Stimulated activated CD8-positive, alpha-beta memory T cell treated with anti-CD3 and anti-CD28 coated beads, Interleukin-7, amount 100 ng/mL, for 48 hours (primary cell): ENCODE data around the gene CCSER1.
"Not testable (repeated sequence)": the region's sequence is repeated elsewhere in the genome, so short reads cannot be mapped to it uniquely, and the experiment has no call there.

Experiments used
- DNase-seq, 2 donors: peaks; one replicate each; pipeline ENCODE4 v3.0.0-alpha.2; 2020; ENCODE audit warnings: low read depth in 1 of 2; ENCODE audit errors: extremely low read depth in 1 of 2

CCSER1 gene

DNA sequence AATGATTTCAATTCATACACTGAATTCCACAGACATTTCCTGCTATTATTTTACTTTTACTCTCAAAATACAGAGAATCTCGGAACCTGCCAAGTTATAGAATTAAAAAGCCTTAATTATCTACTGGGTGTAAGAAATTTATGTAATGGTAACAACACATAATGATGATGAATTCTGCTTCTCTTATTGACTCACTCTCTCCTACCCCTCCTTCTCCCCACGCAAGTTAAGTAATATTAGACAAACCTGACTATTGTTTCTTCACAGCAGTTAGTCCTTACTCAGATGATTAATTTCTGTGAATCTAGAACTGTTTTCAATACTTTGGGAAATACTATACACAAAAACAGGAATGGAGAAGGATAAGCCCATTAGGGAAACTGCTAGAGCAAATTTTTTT lies 762.0 kb downstream of the CCSER1 start:
- no peak for DNase-seq

DNA sequence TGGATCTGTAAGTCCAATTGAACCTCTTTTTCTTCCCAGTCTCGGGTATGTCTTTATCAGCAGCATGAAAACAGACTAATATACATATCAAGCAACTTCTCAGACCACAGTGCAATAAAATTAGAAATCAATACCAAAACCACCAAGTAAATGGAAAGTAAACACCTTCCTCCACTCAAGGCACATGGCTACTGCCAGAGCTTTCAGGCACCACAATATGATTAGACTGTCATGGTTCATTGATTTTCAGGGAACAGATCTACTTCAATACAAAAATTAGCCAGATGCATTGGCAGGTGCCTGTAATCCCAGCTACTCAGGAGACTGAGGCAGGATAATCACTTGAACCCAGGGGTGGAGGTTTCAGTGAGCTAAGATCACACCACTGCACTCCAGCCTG lies 776.2 kb downstream of the CCSER1 start:
- not testable (repeated sequence) for DNase-seq

DNA sequence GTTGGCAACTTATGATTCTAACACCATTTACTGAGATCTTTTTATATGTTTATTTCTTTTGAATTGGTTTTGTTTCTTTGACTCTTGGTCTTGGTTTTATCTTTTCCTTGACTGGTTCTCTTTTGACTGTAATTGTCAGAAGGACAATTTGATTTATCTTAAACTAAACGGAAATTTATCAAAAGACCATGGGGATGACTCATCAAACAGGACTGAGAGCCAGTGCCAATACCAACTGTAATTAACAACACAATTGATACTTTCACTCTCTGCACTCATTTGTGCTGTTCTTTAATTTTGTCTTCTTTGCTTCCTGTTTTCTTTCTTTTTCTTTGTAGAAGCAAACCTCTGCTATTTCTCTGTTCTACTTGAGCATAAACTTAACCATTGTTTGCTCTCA lies 776.8 kb downstream of the CCSER1 start:
- DNase-seq = no peak

DNA sequence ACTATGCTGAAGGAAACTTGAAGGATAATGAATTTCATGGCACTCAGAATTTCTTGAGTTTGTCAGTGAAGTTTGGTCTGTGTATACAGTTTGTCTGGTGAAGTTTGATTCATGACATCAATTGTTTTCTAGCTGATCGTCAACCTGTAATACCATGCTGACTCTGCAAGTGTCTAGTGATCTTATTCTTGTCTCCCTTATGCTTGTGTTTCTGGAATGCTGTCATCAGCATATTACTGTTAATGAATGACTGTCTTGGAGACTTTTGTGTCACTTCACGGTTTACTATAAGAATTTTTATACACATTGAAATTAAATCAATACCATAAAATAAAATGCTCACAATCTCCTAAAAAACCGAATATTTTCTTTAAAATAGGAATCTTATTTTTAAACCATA lies 779.0 kb downstream of the CCSER1 start:
- DNase-seq = no peak

DNA sequence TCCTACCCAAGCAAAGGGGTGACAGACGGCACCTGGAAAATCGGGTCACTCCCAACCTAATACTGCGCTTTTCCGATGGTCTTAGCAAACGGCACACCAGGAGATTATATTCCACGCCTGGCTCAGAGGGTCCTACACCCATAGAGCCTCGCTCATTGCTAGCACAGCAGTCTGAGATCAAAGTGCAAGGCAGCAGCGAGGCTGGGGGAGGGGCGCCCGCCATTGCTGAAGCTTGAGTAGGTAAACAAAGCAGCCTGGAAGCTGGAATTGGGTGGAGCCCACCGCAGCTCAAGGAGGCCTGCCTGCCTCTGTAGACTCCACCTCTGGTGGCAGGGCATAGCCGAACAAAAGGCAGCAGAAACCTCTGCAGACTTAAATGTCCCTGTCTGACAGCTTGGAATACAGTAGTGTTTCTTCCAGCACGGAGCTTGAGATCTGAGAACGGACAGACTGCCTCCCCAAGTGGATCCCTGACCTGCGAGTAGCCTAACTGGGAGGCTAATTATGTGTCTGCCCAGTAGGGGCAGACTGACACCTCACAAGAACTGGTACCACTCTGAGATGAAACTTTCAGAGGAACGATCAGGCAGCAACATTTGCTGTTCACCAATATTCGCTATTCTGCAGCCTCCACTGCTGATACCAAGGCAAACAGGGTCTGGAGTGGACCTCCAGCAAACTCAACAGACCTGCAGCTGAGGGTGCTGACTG lies 784.7 kb downstream of the CCSER1 start:
- not testable (repeated sequence) for DNase-seq

DNA sequence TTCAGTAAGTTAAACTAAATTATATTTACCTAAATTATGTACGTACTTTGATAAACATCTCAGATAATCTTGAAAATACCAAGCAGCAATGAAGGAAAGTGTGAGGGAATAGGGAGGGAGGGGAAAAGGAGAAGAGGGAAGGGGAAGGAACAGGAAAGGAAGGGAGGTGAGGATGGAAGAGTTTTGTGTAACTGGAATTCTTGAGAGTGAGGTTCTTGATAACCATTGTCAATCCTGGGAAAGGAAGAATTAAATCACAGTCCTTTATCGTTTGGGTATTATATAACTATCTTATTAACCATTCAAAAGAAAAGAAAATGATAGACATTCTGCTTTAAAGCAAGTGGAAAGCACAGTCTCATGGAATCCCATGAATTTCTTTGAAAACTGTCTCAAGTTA lies 795.0 kb downstream of the CCSER1 start:
- no peak for DNase-seq

DNA sequence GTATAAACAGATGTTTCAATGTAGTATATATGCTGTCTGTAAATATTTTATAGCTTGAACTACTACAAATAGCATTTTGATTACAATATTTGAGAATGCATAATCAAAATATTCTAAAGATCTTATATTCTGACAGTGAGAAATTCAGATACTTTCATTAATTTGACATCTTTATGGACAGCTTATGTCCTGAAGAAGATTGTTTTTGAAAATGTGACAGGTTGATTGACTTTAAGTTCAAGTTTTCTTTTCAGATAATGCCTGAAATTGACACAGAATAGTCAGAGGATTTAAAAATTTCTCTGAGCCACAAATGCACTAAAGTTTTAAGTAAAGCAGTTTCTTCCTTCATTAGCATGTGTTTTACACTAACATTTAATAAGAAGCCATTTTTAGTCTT lies 799.8 kb downstream of the CCSER1 start:
- no peak for DNase-seq

DNA sequence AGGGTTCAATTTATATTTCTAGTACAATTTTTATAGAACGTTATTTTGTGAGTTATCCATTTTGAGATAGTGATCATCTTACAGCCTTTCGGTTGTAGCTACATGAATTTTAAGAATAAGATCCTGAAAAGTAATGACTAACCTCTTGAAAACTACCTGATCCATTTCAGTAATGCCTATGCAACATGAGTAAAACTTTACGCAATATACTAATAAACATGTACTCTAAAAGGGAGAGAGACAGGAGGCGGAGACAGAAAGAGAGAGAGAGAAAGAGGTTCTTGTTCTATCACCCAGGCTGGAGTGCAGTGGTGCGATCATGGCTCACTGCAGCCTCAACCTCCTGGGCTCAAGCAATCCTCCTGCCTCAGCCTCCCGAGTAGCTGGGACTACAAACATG lies 816.1 kb downstream of the CCSER1 start:
- DNase-seq = no peak

DNA sequence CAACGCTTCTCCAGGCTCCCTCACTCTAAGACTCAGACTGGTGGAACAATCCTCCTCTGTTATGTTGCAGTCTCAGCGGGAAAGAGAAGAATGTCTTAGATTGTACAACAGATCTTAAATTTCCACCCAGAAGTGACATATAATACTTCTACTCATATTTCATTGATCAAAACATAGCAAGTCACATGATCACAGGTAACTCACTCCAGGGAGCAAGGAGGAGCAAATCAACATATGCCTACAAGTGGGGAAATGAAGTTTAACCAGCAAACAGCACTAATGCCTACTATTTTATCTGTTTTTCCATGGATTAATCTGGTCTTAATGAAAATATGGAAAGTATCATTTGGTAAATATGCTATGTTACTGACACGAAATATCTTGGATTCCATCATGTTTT lies 819.8 kb downstream of the CCSER1 start:
- no peak for DNase-seq

DNA sequence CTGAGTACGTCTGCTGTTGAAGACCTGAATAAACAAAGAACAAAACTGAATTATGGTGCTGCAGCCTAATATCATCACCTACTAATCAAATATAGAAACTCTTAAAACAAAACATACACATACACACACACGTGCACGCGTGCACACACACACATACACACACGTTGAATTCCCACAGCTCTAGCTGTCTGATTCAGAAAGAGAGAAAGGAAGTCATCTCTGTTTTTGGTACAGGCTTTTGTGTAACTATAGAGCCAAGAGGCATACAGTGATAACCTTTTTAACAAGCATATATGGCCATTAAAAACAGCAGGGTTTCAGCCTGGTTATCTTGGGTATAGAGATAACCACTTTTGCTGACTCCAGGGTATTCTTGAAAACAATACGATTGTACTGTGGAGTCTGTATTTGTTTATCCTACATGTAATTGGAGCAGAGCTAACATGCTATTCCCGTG lies 823.2 kb downstream of the CCSER1 start:
- no peak for DNase-seq

DNA sequence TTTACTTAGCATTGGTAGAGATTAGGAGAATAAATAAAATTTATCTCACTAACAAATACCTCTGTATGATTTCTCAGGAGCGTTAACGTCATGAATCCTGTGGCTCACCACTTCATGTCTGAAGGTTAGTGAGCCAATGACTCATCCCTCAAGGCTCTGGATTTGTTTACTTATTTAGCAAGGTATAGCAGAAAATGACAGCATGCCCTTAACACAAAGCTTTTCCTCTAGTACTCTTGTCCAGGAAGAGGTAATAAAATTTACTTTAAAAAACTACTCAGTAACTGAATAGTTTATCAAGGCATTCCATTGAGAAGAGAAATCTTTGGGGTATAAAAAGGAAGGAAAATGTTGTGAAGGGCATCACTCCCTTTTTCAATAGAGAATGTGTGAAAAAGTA lies 823.8 kb downstream of the CCSER1 start:
- DNase-seq = no peak

DNA sequence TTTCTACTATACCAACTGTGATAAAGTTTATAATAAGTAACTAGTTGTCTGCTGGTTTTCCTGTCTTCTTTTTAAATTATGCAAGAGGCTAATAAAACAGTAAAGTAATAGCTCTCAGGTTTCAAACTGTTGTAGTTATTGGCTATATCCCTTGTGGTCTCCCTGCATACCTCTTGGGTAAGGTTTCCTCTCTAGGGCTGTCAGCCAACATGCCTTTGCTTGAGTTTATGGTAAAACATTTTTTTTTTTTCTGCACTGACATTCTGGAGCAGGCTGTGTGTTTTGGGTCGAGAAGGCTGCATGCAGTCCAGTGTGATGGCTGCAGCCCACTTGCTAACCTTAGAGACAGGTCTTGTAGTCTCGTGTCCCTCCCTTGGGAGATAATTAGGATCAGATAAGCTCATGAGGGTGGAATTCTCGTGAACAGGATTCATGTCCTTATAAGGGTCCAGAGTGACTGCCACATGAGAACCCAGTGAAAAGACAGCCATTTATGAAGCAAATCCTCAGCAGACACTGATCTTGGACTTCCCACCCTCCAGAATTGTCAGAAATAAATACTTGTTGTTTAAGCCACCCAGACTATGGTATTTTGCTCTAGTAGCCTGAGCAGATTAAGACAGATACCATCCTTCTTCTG lies 831.2 kb downstream of the CCSER1 start:
- no peak for DNase-seq

DNA sequence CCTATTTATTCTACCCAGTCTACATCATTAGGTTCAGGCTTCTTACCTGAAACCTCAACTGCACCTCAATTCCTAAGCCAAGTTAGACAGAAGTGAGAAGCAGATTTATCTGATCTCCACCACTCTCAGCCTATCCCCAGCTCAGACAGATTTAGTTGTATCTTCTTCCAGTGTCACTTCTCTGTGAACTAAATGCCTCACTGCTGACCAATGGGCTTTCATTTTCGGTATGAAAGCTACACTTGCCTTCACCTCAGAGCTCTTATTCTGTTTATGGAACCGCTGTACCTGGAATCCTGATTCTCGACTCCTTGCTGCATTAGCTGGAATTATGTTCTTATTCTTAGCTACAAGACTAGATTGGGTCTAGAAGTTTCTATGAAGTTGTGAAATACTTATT lies 833.2 kb downstream of the CCSER1 start:
- DNase-seq = no peak

DNA sequence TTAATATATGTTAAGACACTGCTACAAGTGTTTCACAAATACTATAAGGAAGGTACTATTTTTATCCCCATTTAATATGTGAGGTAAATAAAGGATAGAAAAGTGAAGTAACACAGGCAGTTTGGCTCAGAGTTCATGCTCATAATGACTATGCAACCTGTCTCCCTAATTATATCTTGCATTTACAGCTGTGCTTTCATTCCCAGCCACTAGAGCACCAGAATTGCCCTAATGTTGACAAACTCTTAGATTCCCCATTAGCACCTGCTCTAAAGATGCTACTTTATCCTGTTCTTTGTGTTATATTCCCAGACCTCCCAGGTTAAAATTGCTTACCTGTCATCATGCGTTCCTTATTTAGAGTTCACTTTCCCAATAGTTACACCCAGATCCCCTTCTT lies 833.6 kb downstream of the CCSER1 start:
- no peak for DNase-seq

DNA sequence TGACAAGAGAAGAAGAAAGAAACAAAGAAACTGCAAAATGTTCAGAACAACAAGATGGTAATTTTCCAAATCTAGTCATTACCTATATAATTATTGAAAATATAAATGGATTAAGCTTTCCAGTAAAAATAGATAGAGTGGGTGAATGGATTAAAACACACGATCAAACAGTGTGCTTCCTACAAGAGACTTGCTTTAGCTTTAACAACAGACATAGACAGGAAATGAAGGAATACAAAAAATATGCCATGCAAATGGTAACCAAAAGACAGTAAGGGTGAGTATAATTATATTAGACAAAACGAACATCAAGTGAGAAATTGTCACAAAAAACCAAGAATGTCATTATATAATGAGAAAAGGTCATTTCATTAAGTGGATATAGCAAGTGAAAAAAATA lies 842.8 kb downstream of the CCSER1 start:
- DNase-seq = no peak

DNA sequence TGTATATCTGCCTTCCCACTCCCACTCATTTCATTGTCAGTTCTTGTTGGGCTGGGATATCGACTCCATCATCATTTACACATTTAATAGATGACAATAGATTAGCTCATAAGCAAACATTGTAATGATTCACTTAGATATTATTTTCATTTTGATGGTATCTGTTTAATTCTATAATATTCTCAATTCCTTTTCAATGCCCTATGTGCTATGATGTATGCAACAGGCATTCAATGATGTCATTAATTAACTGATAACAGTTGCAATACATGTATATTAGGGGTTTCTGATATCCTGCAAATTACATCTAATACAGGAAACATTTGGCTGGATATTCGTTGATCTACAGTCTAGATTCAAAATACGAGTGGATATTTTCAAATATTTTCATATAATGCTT lies 850.5 kb downstream of the CCSER1 start:
- DNase-seq = no peak

DNA sequence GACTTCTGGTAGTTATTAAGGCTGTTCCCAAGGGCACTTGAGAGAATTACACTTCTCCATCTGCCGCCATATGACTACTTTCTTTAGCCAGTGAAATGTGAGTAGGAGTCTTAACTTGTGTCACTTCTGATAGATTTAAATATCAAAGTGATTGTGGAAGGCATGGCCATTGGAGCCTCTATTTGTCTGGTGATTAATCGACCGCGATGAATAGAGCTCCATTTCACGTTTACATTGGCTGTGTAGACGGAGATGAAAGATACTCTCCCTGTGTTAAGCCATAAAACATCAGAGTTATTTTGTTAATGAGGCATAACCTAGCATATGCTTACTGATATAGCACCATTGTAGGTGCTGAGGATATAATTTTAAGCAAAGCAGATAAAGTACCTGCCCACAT lies 852.4 kb downstream of the CCSER1 start:
- DNase-seq = no peak

DNA sequence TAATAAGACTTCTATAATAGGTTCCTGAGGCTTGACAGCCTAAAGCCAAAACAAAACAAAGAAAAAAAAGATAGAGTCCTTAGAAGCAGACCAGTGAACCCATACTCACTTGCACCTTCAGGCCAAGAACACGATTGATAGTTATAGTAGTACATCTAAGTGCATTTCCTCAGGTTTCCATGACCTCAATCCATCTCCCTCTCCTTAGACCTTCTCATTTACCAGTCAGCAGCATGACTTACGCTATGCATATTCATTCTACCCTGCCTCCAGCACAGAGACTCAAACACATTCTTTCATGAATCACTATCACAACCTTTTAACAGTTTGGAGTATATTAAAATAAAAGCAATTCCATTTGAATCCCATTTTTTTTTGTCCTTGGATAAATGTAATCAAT lies 855.6 kb downstream of the CCSER1 start:
- DNase-seq = no peak

DNA sequence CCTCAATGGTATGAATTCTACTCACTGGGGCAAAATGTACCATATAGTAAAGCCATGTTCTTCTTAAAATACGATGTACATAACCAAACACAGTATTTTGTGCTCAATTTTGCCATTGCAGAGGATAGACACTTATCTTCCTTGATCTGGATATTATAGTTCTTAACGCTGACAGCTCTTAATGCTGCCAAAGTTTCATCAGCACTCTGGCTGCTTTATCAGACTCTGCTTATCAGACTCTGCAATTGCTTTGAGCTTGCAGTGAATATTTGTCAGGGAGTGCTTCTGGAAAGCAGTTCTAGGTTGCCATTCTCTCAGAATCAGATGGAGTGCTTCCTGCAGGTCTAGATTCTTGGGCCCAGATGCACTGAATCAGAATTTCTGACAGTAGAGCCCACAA lies 863.1 kb downstream of the CCSER1 start:
- no peak for DNase-seq

DNA sequence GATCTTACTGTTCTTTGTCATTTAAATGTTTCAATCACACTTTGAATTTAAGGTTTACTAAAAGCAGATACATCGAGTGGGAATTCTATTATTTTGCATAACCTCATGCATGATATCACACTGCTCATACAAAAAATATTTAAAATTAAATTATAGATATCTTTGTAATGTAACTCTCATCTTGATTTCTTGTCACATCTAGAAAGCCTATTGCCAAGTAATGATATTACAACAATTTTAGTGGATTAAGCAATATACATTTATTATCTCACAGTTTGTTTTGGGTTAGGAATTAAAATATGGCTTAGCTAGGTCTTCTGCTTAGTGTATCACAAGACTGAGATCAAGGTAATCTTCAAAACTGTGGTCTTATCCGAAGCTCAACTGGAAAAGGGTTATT lies 865.0 kb downstream of the CCSER1 start:
- DNase-seq = no peak

DNA sequence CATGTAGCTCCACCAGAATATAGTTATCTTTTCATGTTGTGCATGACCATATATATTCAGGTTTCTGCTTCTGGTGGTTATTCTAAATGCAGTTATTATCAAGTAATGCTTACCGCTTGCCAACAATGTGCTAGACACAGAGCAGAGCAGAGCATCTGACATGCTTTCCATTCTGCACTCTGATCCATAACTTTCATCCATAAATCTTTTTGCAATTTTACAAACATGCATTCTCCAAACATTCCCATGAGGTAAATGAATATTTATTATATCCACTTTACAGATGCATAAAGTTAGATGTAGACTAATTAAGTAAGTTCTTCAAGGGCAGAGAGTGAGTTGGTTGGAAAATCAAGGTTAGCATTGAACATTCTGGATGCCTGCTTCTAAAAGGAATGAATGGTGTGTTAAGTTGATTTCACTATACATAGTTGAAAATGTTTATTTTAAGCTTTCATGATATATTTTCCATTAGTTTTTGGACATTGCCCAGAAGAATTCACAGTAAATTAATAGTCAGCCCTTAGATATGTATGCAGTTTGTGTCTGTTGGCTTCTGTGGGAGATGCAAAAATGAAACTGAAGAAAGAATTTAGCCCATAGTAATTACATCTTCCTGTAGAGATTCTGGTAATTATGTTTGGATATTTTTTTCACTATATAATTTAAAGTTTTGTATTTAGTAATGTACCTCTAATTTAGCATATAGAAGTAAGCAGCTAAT lies 867.8 kb downstream of the CCSER1 start:
- DNase-seq = no peak

DNA sequence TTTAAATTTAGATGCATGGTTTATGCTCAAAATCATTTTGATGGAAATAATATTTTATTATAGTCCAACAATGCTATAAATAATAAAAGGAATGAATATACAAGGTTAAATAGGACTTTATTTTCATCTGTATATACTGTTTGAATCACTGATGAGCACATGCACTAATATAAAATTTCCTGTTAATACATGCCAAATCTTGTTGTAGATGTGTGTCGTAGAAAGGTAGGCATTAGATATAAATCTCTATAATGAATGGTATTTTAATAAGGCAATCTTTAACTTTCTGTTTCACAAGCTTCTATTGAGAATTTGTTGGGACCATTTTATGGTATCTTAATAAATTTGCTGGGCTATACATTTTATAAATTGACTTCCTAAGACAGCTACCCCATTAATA lies 868.8 kb downstream of the CCSER1 start:
- DNase-seq = no peak
